ENCODE measurements around the gene CPM. TPM values are rescaled to one million over a fixed set of nuclear protein-coding genes. Genes with fewer than 3 reads are reported as not detected.

Gene CPM
- total RNA-seq, 1 donor from 2014 or later = 3.6 TPM

DNA sequence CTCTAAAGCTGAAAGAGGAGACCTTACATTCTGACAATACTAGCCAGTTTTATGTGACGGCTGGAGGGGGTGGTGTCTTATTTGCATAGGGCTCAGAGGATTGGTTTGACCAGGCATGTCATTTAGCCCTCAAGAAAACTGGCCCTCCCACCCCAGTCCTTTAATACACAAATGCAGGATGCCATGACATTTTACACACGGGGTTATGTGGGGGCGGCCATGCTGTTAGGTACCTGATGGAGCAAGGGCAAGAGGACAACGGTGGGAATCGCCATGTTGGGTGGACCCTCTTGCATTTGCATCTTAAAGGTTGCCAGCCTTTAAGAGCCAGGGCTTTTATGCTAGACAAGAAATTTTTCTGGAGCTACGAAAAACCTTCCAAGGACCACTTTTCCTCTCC, 101.7 kb downstream of the CPM start:
- H3K4me1 Mint-ChIP-seq (ENCODE audit: unreplicated experiment) = peaks cover 8% of the 10 kb centered on the region
- TF ChIP-seq, protein P1, sequence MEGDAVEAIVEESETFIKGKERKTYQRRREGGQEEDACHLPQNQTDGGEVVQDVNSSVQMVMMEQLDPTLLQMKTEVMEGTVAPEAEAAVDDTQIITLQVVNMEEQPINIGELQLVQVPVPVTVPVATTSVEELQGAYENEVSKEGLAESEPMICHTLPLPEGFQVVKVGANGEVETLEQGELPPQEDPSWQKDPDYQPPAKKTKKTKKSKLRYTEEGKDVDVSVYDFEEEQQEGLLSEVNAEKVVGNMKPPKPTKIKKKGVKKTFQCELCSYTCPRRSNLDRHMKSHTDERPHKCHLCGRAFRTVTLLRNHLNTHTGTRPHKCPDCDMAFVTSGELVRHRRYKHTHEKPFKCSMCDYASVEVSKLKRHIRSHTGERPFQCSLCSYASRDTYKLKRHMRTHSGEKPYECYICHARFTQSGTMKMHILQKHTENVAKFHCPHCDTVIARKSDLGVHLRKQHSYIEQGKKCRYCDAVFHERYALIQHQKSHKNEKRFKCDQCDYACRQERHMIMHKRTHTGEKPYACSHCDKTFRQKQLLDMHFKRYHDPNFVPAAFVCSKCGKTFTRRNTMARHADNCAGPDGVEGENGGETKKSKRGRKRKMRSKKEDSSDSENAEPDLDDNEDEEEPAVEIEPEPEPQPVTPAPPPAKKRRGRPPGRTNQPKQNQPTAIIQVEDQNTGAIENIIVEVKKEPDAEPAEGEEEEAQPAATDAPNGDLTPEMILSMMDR (IDR thresholded peaks at IDR 0.05; ENCODE audit: unreplicated experiment) = no peak

DNA sequence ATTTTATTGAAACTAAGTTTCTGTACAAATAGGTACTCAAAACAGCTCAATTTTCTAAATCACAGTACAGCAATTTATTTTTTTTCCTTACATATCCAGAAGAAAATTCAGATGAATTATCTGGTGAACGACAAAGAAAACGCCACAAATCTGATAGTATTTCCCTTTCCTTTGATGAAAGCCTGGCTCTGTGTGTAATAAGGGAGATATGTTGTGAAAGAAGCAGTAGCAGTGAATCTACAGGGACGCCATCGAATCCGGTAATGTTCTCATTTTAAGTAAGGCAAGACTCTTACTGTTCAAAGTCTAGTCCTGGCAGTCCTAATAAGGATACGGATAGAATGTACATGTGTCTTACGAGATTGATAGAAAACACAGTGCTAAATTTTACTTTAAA, 104.3 kb downstream of the CPM start:
- Mint-ChIP-seq H3K4me3 (ENCODE audit: unreplicated experiment) (no peak overlapping the region), H3K4me1 (ENCODE audit: unreplicated experiment) (peaks cover 5% of the 10 kb centered on the region), H3K27me3 (ENCODE audit: unreplicated experiment) (no peaks in the 10 kb centered on the region), H3K9me3 (ENCODE audit: unreplicated experiment) (no peaks in the 10 kb centered on the region), H3K36me3 (ENCODE audit: low read depth, unreplicated experiment) (peaks cover 25% of the 10 kb centered on the region), H3K27ac (ENCODE audit: unreplicated experiment) (no peak overlapping the region)
- DNase-seq (ENCODE audit: low spot score) = no peak
- TF ChIP-seq, protein P1 (IDR thresholded peaks at IDR 0.05; ENCODE audit: unreplicated experiment) = no peak

More for the DNA sequence above, 101.7 kb downstream of the CPM start:
- Mint-ChIP-seq H3K27me3 (ENCODE audit: unreplicated experiment) (no peaks in the 10 kb centered on the region), H3K4me3 (ENCODE audit: unreplicated experiment) (no peak overlapping the region), H3K27ac (ENCODE audit: unreplicated experiment) (no peak overlapping the region), H3K9me3 (ENCODE audit: unreplicated experiment) (no peaks in the 10 kb centered on the region), H3K36me3 (ENCODE audit: low read depth, unreplicated experiment) (peaks cover 16% of the 10 kb centered on the region)
- no peak for DNase-seq (ENCODE audit: low spot score)

DNA sequence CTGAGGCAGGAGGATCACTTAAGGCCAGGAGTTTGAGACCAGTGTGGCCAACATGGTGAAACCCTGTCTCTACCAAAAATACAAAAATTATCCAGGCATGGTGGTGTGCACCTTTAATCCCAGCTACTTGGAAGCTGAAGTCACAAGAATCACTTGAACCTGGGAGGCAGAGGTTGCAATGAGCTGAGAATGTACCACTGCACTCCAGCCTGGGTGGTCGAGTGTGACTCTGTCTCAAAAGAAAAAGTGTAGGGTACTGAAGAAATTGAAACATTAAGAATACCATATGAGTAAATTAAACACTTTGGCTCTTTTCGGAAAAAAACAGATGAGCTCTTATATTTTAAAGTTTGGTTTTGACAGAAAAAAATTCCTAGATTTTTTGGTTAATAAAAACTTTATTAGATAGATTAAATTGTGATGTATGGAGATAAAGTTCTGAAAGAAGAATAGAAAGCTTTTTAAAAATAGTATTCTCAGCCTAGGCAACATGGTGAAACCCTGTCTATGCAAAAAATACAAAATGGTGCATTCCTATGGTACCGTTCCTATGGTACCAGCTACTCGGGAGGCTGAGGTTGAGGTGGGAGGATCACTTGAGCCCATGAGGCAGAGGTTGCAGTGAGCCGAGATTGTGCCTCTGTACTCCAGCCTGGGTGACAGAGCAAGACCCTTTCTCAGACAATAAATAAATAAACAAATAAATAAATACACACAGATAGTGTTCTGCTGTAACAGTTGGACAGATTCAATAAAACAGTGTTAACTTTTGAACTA, 104.9 kb downstream of the CPM start:
- no peak overlapping the region for H3K4me3 Mint-ChIP-seq (ENCODE audit: unreplicated experiment)
- peaks cover 25% of the 10 kb centered on the region for H3K36me3 Mint-ChIP-seq (ENCODE audit: low read depth, unreplicated experiment)
- no peaks in the 10 kb centered on the region for H3K27me3 Mint-ChIP-seq (ENCODE audit: unreplicated experiment)
- no peaks in the 10 kb centered on the region for H3K9me3 Mint-ChIP-seq (ENCODE audit: unreplicated experiment)
- peaks cover 5% of the 10 kb centered on the region for H3K4me1 Mint-ChIP-seq (ENCODE audit: unreplicated experiment)
- DNase-seq (ENCODE audit: low spot score) = no peak
- H3K27ac Mint-ChIP-seq (ENCODE audit: unreplicated experiment) = no peak overlapping the region
- TF ChIP-seq, protein P1 (IDR thresholded peaks at IDR 0.05; ENCODE audit: unreplicated experiment) = no peak

DNA sequence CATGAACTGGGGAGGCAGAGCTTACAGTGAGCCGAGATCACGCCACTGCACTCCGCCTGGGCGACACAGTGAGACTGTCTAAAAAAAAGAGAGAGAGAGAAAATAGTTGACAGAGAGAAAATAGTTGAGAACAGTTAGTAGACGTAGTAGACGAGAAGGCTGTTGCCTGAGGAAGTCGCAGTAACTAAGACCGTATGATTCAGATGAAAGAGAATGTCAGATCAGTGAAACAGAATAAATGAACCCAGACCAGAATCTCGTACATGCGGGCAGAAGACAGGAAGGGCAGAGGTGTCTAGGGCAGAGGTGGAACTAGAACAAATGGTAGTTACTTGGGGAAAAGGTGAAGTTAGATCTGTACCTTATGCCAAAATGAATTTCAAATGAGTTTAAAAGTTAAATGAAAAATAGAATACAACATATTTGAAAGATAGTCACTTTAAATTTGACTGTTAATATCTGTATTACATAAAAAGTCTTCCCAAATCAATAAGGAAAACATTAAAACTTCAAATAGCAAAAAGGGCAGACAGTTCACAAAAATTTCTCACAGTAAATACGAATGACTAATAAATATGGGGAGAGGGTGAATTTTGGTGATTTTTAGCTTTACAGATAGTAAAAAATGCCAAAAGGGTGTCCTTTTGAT, 107.3 kb downstream of the CPM start:
- H3K36me3 Mint-ChIP-seq (ENCODE audit: low read depth, unreplicated experiment) = peaks cover 26% of the 10 kb centered on the region
- TF ChIP-seq, protein P1 (IDR thresholded peaks at IDR 0.05; ENCODE audit: unreplicated experiment) = no peak
- peaks cover 5% of the 10 kb centered on the region for H3K4me1 Mint-ChIP-seq (ENCODE audit: unreplicated experiment)
- no peak overlapping the region for H3K27ac Mint-ChIP-seq (ENCODE audit: unreplicated experiment)
- DNase-seq (ENCODE audit: low spot score) = no peak
- no peaks in the 10 kb centered on the region for H3K9me3 Mint-ChIP-seq (ENCODE audit: unreplicated experiment)
- no peak overlapping the region for H3K4me3 Mint-ChIP-seq (ENCODE audit: unreplicated experiment)
- no peaks in the 10 kb centered on the region for H3K27me3 Mint-ChIP-seq (ENCODE audit: unreplicated experiment)
